Naive thymus-derived CD4-positive, alpha-beta T cell (primary cell): ENCODE measurements around the gene NOTCH4. TPM values are rescaled to one million over a fixed set of nuclear protein-coding genes. Genes with fewer than 3 reads are reported as not detected.
A peak's percentile ranks its signal among the peaks of the same experiment; 100 is the strongest.

ENCODE experiments used
- ATAC-seq: fragments of 150-1000 bp; cut with Tn5 transposase; 2 replicates; pipeline ENCODE4 v1.10.0; 2021; ENCODE audit warnings: mild to moderate bottlenecking, moderate library complexity
- CTCF ChIA-PET: fragments of 350-600 bp; sonication (Branson Sonifier 250); formaldehyde crosslinking; loops from one replicate; lab custom pipeline; 2021; ENCODE audit warnings: antibody characterized with exemption; lab: Charles Lee
- POLR2A ChIA-PET: fragments of 350-600 bp; sonication (Branson Sonifier 250); formaldehyde crosslinking; loops from one replicate; lab custom pipeline; 2021; ENCODE audit warnings: antibody characterized with exemption, inconsistent platforms; lab: Charles Lee
- DNase-seq, 9 donors: peaks; one replicate each; pipeline versions ENCODE4 v3.0.0 to v3.0.0-alpha.2; 2020 to 2022; ENCODE audit warnings: mixed read lengths in 1 of 9
- H3K27ac ChIP-seq: one replicate; pipeline ENCODE4 v1.7.0; 2013; ENCODE audit warnings: mild to moderate bottlenecking, low read depth, low read length, moderate library complexity
- H3K27me3 ChIP-seq, 2 donors: one replicate each; pipeline ENCODE4 v1.7.0; 2013; ENCODE audit warnings: low read length in 2 of 2, mild to moderate bottlenecking in 2 of 2, moderate library complexity in 2 of 2; ENCODE audit not compliant: control insufficient read depth in 2 of 2, insufficient read depth in 2 of 2
- H3K36me3 ChIP-seq, 3 experiments: 1 replicate in 2 of 3; 2 replicates in 1 of 3; pipeline ENCODE4 v1.7.0; 2013; ENCODE audit warnings: low read length in 3 of 3, mild to moderate bottlenecking in 3 of 3, moderate library complexity in 1 of 3; ENCODE audit not compliant: insufficient read depth in 3 of 3, control insufficient read depth in 2 of 3
- H3K4me1 ChIP-seq, 2 donors: one replicate each; pipeline ENCODE4 v1.7.0; 2013; ENCODE audit warnings: low read length in 2 of 2, mild to moderate bottlenecking in 2 of 2, moderate library complexity in 1 of 2; ENCODE audit not compliant: control insufficient read depth in 2 of 2, insufficient read depth in 2 of 2
- H3K4me3 ChIP-seq: 2 replicates; pipeline ENCODE4 v1.7.0; 2013; ENCODE audit warnings: mild to moderate bottlenecking, low read length
- H3K9me3 ChIP-seq, 3 experiments: 1 replicate in 2 of 3; 2 replicates in 1 of 3; pipeline ENCODE4 v1.7.0; 2013; ENCODE audit warnings: low read length in 3 of 3; ENCODE audit not compliant: control insufficient read depth in 2 of 3
- H3K27ac Mint-ChIP-seq, 9 donors: one replicate each; pipeline ENCODE4 v1.8.0; 2020 to 2022; ENCODE audit warnings: mixed read lengths in 9 of 9, mild to moderate bottlenecking in 8 of 9, moderate library complexity in 5 of 9, inconsistent platforms in 2 of 9
- H3K27me3 Mint-ChIP-seq, 5 donors: one replicate each; pipeline ENCODE4 v1.8.0; 2021 to 2022; ENCODE audit warnings: mixed read lengths in 5 of 5, mild to moderate bottlenecking in 1 of 5
- H3K36me3 Mint-ChIP-seq, 5 donors: one replicate each; pipeline ENCODE4 v1.8.0; 2020 to 2022; ENCODE audit warnings: mixed read lengths in 5 of 5, mild to moderate bottlenecking in 3 of 5, inconsistent platforms in 1 of 5
- H3K4me1 Mint-ChIP-seq, 7 donors: one replicate each; pipeline ENCODE4 v1.8.0; 2020 to 2022; ENCODE audit warnings: mixed read lengths in 7 of 7, mild to moderate bottlenecking in 3 of 7, inconsistent platforms in 1 of 7
- H3K4me3 Mint-ChIP-seq, 10 donors: one replicate each; pipeline ENCODE4 v1.8.0; 2020 to 2022; ENCODE audit warnings: mild to moderate bottlenecking in 10 of 10, mixed read lengths in 10 of 10, moderate library complexity in 6 of 10, inconsistent platforms in 2 of 10
- H3K9me3 Mint-ChIP-seq, 11 donors: one replicate each; pipeline ENCODE4 v1.8.0; 2020 to 2022; ENCODE audit warnings: mixed read lengths in 11 of 11, mild to moderate bottlenecking in 4 of 11, inconsistent platforms in 1 of 11, moderate library complexity in 1 of 11
- intact Hi-C, 2 donors: fragments of 100-400 bp; cut with micrococcal nuclease; formaldehyde crosslinking; loops; one replicate each; pipeline ENCODE4 v1.15.1; 2023
- polyA plus RNA-seq, 2 donors: library from polyadenylated mRNA; unstranded; fragments of 300-500 nt; fragmentation: Illumina TruSeq; gene quantifications; one replicate each; pipeline ENCODE4 v1.2.3, GENCODE V29; 2021
- total RNA-seq, 6 experiments: library from RNA in 5 of 6; stranded (reverse) in 5 of 6; gene quantifications; 1 replicate in 5 of 6; 2 replicates in 1 of 6; pipeline ENCODE4 v1.2.3 and lab custom pipeline; 2021 to 2026

NOTCH4 gene
- total and polyA plus RNA-seq, 7 experiments from 2014 or later, result 0.27 to 4.7 (median 0.59) TPM

DNA sequence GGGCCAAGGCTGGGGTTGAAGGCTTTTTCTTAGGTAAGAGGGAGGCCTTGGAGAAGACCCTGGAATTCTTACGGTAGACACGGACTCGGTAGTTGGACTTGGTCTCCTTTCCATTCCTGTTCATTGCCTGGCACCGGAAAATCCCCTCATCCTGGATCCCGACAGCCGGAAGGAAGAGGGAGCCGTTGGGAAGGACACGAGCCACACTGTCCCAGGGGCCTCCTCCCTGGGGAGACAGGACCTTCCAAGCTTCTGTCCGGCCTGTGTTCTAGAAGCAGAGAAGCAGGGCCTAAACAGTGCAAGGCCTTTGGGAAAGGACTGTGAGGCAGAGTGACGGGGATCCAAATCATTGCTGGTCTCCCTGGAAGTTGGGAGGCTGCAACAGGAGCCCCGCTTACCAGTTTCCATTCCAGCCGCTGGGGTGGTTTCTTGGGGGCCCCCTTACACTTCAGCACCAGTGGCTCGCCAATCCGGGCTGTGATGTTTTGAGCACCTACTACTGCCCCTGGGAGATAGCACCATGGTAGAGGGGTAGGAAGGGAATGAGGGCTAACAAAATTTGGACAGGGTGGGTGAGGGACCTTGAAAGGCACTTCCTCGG, 40.3 kb downstream of the NOTCH4 start:
- POLR2A ChIA-PET, result interaction anchor here (1.2 to 8.1 kb wide), 3 partner anchors 7 to 788 kb away, joined by 4 to 259 read pairs (median 5); partner anchors contain the start of genes FKBPL, GPSM3 and PBX2

GRCh38 chr6:32183030-32183429, 40.8 kb downstream of the NOTCH4 start:
- H3K27me3 Mint-ChIP-seq, result no peaks in the 10 kb centered on the region
- no peak overlapping the region for H3K4me3 Mint-ChIP-seq
- no peaks in the 10 kb centered on the region for H3K9me3 ChIP-seq
- DNase-seq (no peak), ATAC-seq (no peak)
- H3K27ac Mint-ChIP-seq, result peak overlapping the region in 7 of 9 donors; percentile 14 to 84 (median 57)
- H3K36me3 ChIP-seq, result peaks cover 15 to 66% (median 27%) of the 10 kb centered on the region in 3 experiments
- peaks cover 10 to 35% (median 27%) of the 10 kb centered on the region in 5 donors for H3K36me3 Mint-ChIP-seq
- no peak overlapping the region for H3K4me3 ChIP-seq
- H3K4me1 ChIP-seq, result peaks cover 10 to 49% of the 10 kb centered on the region in 2 donors
- H3K9me3 Mint-ChIP-seq, result peaks cover 0 to 1% (median 0%) of the 10 kb centered on the region in 11 donors
- intact Hi-C loops, result no loop called here
- peaks cover 44 to 74% (median 63%) of the 10 kb centered on the region in 7 donors for H3K4me1 Mint-ChIP-seq
- H3K27me3 ChIP-seq, result no peaks in the 10 kb centered on the region
- ChIA-PET CTCF (interaction anchor here (0.7 to 1.3 kb wide), 2 partner anchors 10 to 13 kb away, joined by 4 read pairs; partner anchors contain the start of gene GPSM3), POLR2A (interaction anchor here (0.8 to 8.1 kb wide), 4 partner anchors 8 to 789 kb away, joined by 3 to 259 read pairs (median 4); partner anchors contain the start of genes FKBPL, GPSM3 and PBX2)
- peak overlapping the region; percentile 3 for H3K27ac ChIP-seq

More for the DNA sequence above, 40.3 kb downstream of the NOTCH4 start:
- H3K36me3 Mint-ChIP-seq, result peaks cover 10 to 35% (median 27%) of the 10 kb centered on the region in 5 donors
- H3K27ac Mint-ChIP-seq, result peak overlapping the region in 7 of 9 donors; percentile 31 to 68 (median 46)
- no peak for ATAC-seq
- DNase-seq, result no peak
- H3K4me3 Mint-ChIP-seq, result no peak overlapping the region
- peak overlapping the region; percentile 17 for H3K27ac ChIP-seq
- no peaks in the 10 kb centered on the region for H3K9me3 ChIP-seq
- intact Hi-C loops, result no loop called here
- H3K4me1 Mint-ChIP-seq, result peaks cover 46 to 74% (median 64%) of the 10 kb centered on the region in 7 donors
- H3K9me3 Mint-ChIP-seq, result no peaks in the 10 kb centered on the region
- peaks cover 12 to 53% of the 10 kb centered on the region in 2 donors for H3K4me1 ChIP-seq
- no peaks in the 10 kb centered on the region for H3K27me3 Mint-ChIP-seq
- no peak overlapping the region for H3K4me3 ChIP-seq
- CTCF ChIA-PET, result no interaction called here
- no peaks in the 10 kb centered on the region for H3K27me3 ChIP-seq
- H3K36me3 ChIP-seq, result peaks cover 15 to 69% (median 27%) of the 10 kb centered on the region in 3 experiments

- Mint-ChIP-seq H3K27me3 (no peaks in the 10 kb centered on the region), H3K27ac (peak overlapping the region in 6 of 9 donors; percentile 14 to 84 (median 49)), H3K4me3 (no peak overlapping the region), H3K36me3 (peaks cover 9 to 32% (median 25%) of the 10 kb centered on the region in 5 donors), H3K4me1 (peaks cover 44 to 73% (median 62%) of the 10 kb centered on the region in 7 donors), H3K9me3 (peaks cover 0 to 2% (median 0%) of the 10 kb centered on the region in 11 donors)
- H3K27ac ChIP-seq, result peak overlapping the region; percentile 29
- no peaks in the 10 kb centered on the region for H3K27me3 ChIP-seq
- intact Hi-C loops, result no loop called here
- H3K9me3 ChIP-seq, result no peaks in the 10 kb centered on the region
- peaks cover 13 to 62% (median 24%) of the 10 kb centered on the region in 3 experiments for H3K36me3 ChIP-seq
- ChIA-PET POLR2A (interaction anchor here (0.8 to 8.1 kb wide), 4 partner anchors 8 to 789 kb away, joined by 3 to 259 read pairs (median 4); partner anchors contain the start of genes FKBPL, GPSM3 and PBX2), CTCF (interaction anchor here (0.5 to 1.3 kb wide), 3 partner anchors 10 to 105 kb away, joined by 3 to 4 read pairs (median 4); partner anchors contain the start of gene GPSM3)
- no peak for ATAC-seq
- H3K4me3 ChIP-seq, result no peak overlapping the region
- H3K4me1 ChIP-seq, result peaks cover 10 to 44% of the 10 kb centered on the region in 2 donors
- DNase-seq, result no peak
Observed at GRCh38 chr6:32182555-32182981, 41.3 kb downstream of the NOTCH4 start.

DNA sequence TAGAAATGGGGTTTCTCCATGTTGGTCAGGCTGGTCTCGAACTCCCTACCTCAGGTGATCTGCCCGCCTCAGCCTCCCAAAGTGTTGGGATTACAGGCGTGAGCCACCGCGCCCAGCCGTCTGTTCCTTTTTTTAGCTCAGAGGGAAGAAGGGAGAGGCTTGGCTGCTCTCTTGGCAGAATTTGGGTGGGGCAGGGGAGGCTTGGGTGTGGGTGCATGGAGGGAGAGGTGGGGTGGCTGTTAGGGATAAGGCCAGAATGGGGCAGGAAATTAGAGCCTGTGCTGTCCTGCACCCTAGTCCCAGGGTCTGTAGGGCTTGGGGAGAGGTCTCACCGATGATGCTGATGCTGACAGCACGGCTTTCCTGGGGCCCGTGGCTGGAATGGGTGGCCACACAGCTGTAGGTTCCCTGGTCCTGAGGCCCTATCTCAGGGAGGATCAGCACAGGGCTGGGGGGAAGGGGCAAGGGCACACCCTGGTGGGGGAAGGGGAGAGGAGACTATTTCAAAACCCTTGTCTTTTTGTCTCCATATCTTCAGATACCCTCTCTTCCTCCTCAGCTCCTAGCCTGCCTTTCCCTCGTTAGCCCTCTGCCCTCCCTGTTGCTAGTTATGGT, 41.8 kb downstream of the NOTCH4 start:
- Histone ChIP-seq H3K27ac (peak overlapping the region; percentile 29), H3K4me1 (peaks cover 13 to 40% of the 10 kb centered on the region in 2 donors), H3K4me3 (no peak overlapping the region), H3K36me3 (peaks cover 7 to 56% (median 19%) of the 10 kb centered on the region in 3 experiments), H3K27me3 (no peaks in the 10 kb centered on the region), H3K9me3 (no peaks in the 10 kb centered on the region)
- POLR2A ChIA-PET, result interaction anchor here (0.8 to 8.1 kb wide), 4 partner anchors 9 to 790 kb away, joined by 3 to 259 read pairs (median 4); partner anchors contain the start of genes FKBPL, GPSM3 and PBX2
- DNase-seq (no peak), ATAC-seq (no peak)
- H3K27ac Mint-ChIP-seq, result peak overlapping the region in 5 of 9 donors; percentile 45 to 80 (median 53)
- H3K27me3 Mint-ChIP-seq, result no peaks in the 10 kb centered on the region
- peaks cover 44 to 73% (median 61%) of the 10 kb centered on the region in 7 donors for H3K4me1 Mint-ChIP-seq
- intact Hi-C loops, result no loop called here
- peaks cover 5 to 26% (median 20%) of the 10 kb centered on the region in 5 donors for H3K36me3 Mint-ChIP-seq
- CTCF ChIA-PET, result interaction anchor here (0.5 to 1.3 kb wide), 2 partner anchors 14 to 104 kb away, joined by 3 to 4 read pairs; no protein-coding TSS in a partner anchor
- no peak overlapping the region for H3K4me3 Mint-ChIP-seq
- peaks cover 0 to 2% (median 0%) of the 10 kb centered on the region in 11 donors for H3K9me3 Mint-ChIP-seq

- DNase-seq, result no peak
Observed at GRCh38 chr6:32181148-32181702, 42.6 kb downstream of the NOTCH4 start.

More at GRCh38 chr6:32181148-32181702, 42.6 kb downstream of the NOTCH4 start:
- no peak overlapping the region for H3K4me3 ChIP-seq
- Mint-ChIP-seq H3K4me3 (peak overlapping the region in 3 of 10 donors; percentile 18 to 85 (median 34)), H3K36me3 (peaks cover 0 to 18% (median 14%) of the 10 kb centered on the region in 5 donors), H3K27me3 (no peaks in the 10 kb centered on the region), H3K27ac (peak overlapping the region in 7 of 9 donors; percentile 45 to 99 (median 67)), H3K9me3 (peaks cover 0 to 3% (median 0%) of the 10 kb centered on the region in 11 donors), H3K4me1 (peaks cover 44 to 73% (median 61%) of the 10 kb centered on the region in 7 donors)
- no peaks in the 10 kb centered on the region for H3K9me3 ChIP-seq
- no peaks in the 10 kb centered on the region for H3K27me3 ChIP-seq
- peaks cover 0 to 48% (median 17%) of the 10 kb centered on the region in 3 experiments for H3K36me3 ChIP-seq
- ChIA-PET POLR2A (interaction anchor here (5.4 to 8.1 kb wide), 2 partner anchors 10 to 52 kb away, joined by 36 to 259 read pairs; partner anchors contain the start of genes ATF6B, FKBPL, GPSM3 and PBX2), CTCF (no interaction called here)
- intact Hi-C loops, result no loop called here
- peak overlapping the region; percentile 47 for H3K27ac ChIP-seq
- H3K4me1 ChIP-seq, result peaks cover 21 to 40% of the 10 kb centered on the region in 2 donors
- ATAC-seq, result no peak
